Keratinocyte (primary cell): ENCODE data around the gene FNDC3B. TPM values are rescaled to one million over a fixed set of nuclear protein-coding genes. Genes with fewer than 3 reads are reported as not detected.
A peak's percentile ranks its signal among the peaks of the same experiment; 100 is the strongest.

Experiments
- DNase-seq: peaks from one replicate; pipeline ENCODE4 v3.0.0-alpha.2; 2011; ENCODE audit warnings: low read depth, missing footprints, low spot score
- FAIRE-seq: peaks from 2 replicates; lab custom pipeline; 2011; peaks lifted over from hg19 to GRCh38; lab: Jason Lieb, UNC
- H2AFZ ChIP-seq: 2 replicates; pipeline ENCODE4 v1.6.0; 2012; ENCODE audit warnings: low read length, control low read depth, inconsistent platforms; ENCODE audit not compliant: control insufficient read depth
- H3K27ac ChIP-seq: 2 replicates; pipeline ENCODE4 v1.5.1; 2011; ENCODE audit warnings: low read length; ENCODE audit not compliant: control insufficient read depth, insufficient read depth
- H3K27me3 ChIP-seq: 3 replicates; pipeline ENCODE4 v1.6.0; 2011; ENCODE audit warnings: low read length; ENCODE audit not compliant: control insufficient read depth, insufficient read depth; ENCODE audit errors: extremely low read depth
- H3K36me3 ChIP-seq, 2 experiments: 2 replicates in 1 of 2; 3 replicates in 1 of 2; pipeline ENCODE4 v1.5.1; 2011; ENCODE audit warnings: low read length in 2 of 2, mild to moderate bottlenecking in 1 of 2; ENCODE audit not compliant: control insufficient read depth in 2 of 2, insufficient read depth in 2 of 2; ENCODE audit errors: extremely low read depth in 1 of 2
- H3K4me1 ChIP-seq: 3 replicates; pipeline ENCODE4 v1.5.1; 2011; ENCODE audit warnings: low read length; ENCODE audit not compliant: control insufficient read depth, insufficient read depth; ENCODE audit errors: extremely low read depth
- H3K4me2 ChIP-seq: 3 replicates; pipeline ENCODE4 v1.6.0; 2011; ENCODE audit warnings: low read depth, low read length; ENCODE audit not compliant: control insufficient read depth, insufficient read depth; ENCODE audit errors: extremely low read depth
- H3K4me3 ChIP-seq, 3 experiments: fragments of 200-600 bp in 1 of 3; sonication (generic) in 1 of 3; 2 replicates in 2 of 3; 3 replicates in 1 of 3; pipeline ENCODE4 v1.5.1; 2011 to 2016; ENCODE audit warnings: low read length in 3 of 3, mild to moderate bottlenecking in 3 of 3, control low read depth in 2 of 3, inconsistent platforms in 1 of 3, low read depth in 1 of 3, mixed read lengths in 1 of 3, mixed run types in 1 of 3, moderate library complexity in 1 of 3; ENCODE audit not compliant: control insufficient read depth in 2 of 3, insufficient read depth in 2 of 3; ENCODE audit errors: extremely low read depth in 1 of 3
- H3K79me2 ChIP-seq: 2 replicates; pipeline ENCODE4 v1.6.0; 2012; ENCODE audit warnings: low read length; ENCODE audit not compliant: control insufficient read depth, insufficient read depth
- H3K9ac ChIP-seq: 3 replicates; pipeline ENCODE4 v1.6.0; 2011; ENCODE audit warnings: low read length; ENCODE audit not compliant: control insufficient read depth, insufficient read depth; ENCODE audit errors: extremely low read depth
- H3K9me1 ChIP-seq: 3 replicates; pipeline ENCODE4 v1.6.0; 2011; ENCODE audit warnings: low read length; ENCODE audit not compliant: control insufficient read depth, insufficient read depth; ENCODE audit errors: extremely low read depth
- H3K9me3 ChIP-seq: 2 replicates; pipeline ENCODE4 v1.5.1; 2012; ENCODE audit warnings: low read depth, low read length; ENCODE audit not compliant: control insufficient read depth
- H4K20me1 ChIP-seq: 3 replicates; pipeline ENCODE4 v1.6.0; 2011; ENCODE audit warnings: low read length; ENCODE audit not compliant: control insufficient read depth, insufficient read depth; ENCODE audit errors: extremely low read depth
- EZH2 ChIP-seq: IDR thresholded peaks from one replicate; pipeline ENCODE4 v1.6.1; 2012; ENCODE audit warnings: inconsistent platforms, mild to moderate bottlenecking, low read length, moderate library complexity
- dilution Hi-C: fragments of 300-500 bp; cut with MboI; formaldehyde crosslinking; loops from one replicate; pipeline ENCODE4 v1.7.0; 2020; ENCODE audit warnings: low sequenced_read_pairs; ENCODE audit not compliant: extremely low pct_ligation_motif_present
- polyA plus RNA-seq, 5 experiments: library from polyadenylated mRNA; depleted of rRNA in 3 of 5; stranded (reverse) in 3 of 5; stranded (forward) in 1 of 5; unstranded in 1 of 5; fragments of >200 nt; gene quantifications; 1 replicate in 1 of 5; 2 replicates in 3 of 5; 3 replicates in 1 of 5; pipeline versions ENCODE4 v1.2.1 to v1.2.3, GENCODE V29; 2011 to 2012; ENCODE audit warnings: missing spikeins in 2 of 5, low read depth in 1 of 5, low replicate concordance in 1 of 5
- TF ChIP-seq, protein P1 (sequence below), 3 experiments: IDR thresholded peaks in 1 of 3; conservative IDR thresholded peaks in 1 of 3; optimal IDR thresholded peaks in 1 of 3; 2 replicates in 2 of 3; 3 replicates in 1 of 3; pipeline versions ENCODE3 to v1.5.1; 2011; ENCODE audit warnings: low read length in 3 of 3, mild to moderate bottlenecking in 3 of 3, moderate library complexity in 2 of 3, control low read depth in 1 of 3, inconsistent platforms in 1 of 3; ENCODE audit not compliant: insufficient read depth in 2 of 3; ENCODE audit errors: extremely low read depth in 1 of 3

The FNDC3B gene
- polyA plus RNA-seq, 1 donor (not counting 4 experiments of a cell fraction or from before 2014, with no cell fraction given), result 31.4 TPM

DNA sequence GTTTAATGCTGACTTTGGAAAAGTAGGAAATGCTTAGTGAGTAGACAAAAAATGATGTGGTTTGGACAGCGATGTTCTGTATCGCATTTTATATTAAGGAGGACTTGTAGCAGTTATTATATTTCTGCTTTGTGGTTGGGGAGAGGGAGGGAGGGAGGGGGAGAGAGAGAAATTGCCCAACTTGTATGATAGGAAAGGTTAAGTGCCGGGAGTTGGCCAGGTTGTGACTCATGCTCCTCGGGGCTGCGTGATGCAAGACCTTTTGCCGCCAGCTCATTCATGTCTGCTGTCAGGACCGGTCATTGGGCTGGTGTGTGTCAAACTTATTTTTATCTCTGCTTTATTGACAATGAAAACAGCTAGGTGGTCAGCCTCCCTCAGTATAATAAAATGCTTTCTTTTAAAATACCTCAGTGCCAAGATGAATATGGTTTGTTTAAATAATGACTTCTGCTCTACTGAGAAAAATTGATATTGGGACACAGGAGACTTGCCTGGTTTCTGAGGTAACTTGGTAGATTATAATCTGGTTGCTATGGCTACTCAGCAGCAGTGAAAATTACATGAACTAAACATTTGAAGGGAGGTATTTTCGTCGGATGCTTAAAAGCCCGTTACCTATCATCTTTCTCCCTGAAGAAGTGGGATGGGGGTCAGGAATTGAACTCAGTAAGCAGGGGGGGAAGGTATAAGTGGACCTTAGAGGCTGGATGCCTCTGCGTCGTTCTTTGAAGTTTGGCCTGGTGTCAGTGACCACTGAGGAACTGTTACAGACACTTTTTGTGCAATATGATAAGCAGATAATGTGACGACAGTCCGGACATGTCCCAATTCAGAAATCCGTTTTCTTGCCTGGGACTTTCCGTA lies 90.7 kb downstream of the FNDC3B start:
- dilution Hi-C loops, result no loop called here
- TF ChIP-seq EZH2, result no peak
- TF ChIP-seq, protein P1, sequence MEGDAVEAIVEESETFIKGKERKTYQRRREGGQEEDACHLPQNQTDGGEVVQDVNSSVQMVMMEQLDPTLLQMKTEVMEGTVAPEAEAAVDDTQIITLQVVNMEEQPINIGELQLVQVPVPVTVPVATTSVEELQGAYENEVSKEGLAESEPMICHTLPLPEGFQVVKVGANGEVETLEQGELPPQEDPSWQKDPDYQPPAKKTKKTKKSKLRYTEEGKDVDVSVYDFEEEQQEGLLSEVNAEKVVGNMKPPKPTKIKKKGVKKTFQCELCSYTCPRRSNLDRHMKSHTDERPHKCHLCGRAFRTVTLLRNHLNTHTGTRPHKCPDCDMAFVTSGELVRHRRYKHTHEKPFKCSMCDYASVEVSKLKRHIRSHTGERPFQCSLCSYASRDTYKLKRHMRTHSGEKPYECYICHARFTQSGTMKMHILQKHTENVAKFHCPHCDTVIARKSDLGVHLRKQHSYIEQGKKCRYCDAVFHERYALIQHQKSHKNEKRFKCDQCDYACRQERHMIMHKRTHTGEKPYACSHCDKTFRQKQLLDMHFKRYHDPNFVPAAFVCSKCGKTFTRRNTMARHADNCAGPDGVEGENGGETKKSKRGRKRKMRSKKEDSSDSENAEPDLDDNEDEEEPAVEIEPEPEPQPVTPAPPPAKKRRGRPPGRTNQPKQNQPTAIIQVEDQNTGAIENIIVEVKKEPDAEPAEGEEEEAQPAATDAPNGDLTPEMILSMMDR (optimal IDR thresholded peaks at IDR 0.05 in 1 of 3, IDR thresholded peaks at IDR 0.05 in 1 of 3, conservative IDR thresholded peaks at IDR 0.05 in 1 of 3; ENCODE audit: extremely low read depth in 1 of 3, insufficient read depth in 2 of 3, low read length in 3 of 3), result no peak
- Histone ChIP-seq H3K36me3 (no peaks in the 10 kb centered on the region), H3K4me2 (peak overlapping the region; percentile 66), H3K9me3 (no peaks in the 10 kb centered on the region), H3K4me3 (peak overlapping the region in 1 of 3 experiments; percentile 17), H4K20me1 (peaks cover 3% of the 10 kb centered on the region), H3K4me1 (peaks cover 33% of the 10 kb centered on the region), H3K9me1 (peaks cover 11% of the 10 kb centered on the region), H3K27me3 (no peaks in the 10 kb centered on the region), H3K9ac (peak overlapping the region; percentile 62), H3K79me2 (peaks cover 66% of the 10 kb centered on the region), H3K27ac (peak overlapping the region; percentile 84), H2AFZ (no peak overlapping the region)
- peak; percentile 66 for FAIRE-seq
- DNase-seq, result peak; percentile 97

DNA sequence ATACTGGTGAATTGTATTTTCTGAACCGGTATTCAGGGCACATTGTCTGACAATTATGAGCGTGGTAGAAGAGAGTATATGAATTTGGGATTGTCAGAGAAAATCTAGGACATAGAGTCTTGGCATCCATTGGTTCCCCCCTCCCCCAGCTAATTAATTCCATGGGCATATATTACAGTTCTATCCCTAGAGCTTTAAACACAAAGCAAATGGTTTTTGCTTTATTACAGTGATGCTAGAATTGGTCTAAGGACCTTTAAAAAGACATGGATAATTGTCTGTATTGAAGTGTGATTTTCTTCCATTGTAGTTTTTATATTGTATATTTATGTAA lies 91.3 kb downstream of the FNDC3B start:
- dilution Hi-C loops, result no loop called here
- FAIRE-seq (no peak), DNase-seq (no peak)
- Histone ChIP-seq H3K9ac (peak overlapping the region; percentile 62), H3K4me3 (no peak overlapping the region), H4K20me1 (peaks cover 3% of the 10 kb centered on the region), H3K27ac (peak overlapping the region; percentile 84), H3K4me1 (peaks cover 37% of the 10 kb centered on the region), H3K9me1 (peaks cover 11% of the 10 kb centered on the region), H3K36me3 (no peaks in the 10 kb centered on the region), H3K27me3 (no peaks in the 10 kb centered on the region), H3K79me2 (peaks cover 63% of the 10 kb centered on the region), H3K9me3 (no peaks in the 10 kb centered on the region), H3K4me2 (peak overlapping the region; percentile 55), H2AFZ (no peak overlapping the region)
- TF ChIP-seq, protein P1 (optimal IDR thresholded peaks at IDR 0.05 in 1 of 3, IDR thresholded peaks at IDR 0.05 in 1 of 3, conservative IDR thresholded peaks at IDR 0.05 in 1 of 3; ENCODE audit: extremely low read depth in 1 of 3, insufficient read depth in 2 of 3, low read length in 3 of 3), result no peak
